Left ventricle myocardium inferior (tissue), 1 donor: ENCODE measurements around the gene CDON. TPM values are rescaled to one million over a fixed set of nuclear protein-coding genes. Genes with fewer than 3 reads are reported as not detected.
"Not testable (repeated sequence)": the region's sequence is repeated elsewhere in the genome, so short reads cannot be mapped to it uniquely, and the experiment has no call there.

Experiments
- DNase-seq: peaks from one replicate; pipeline ENCODE4 v3.0.0-alpha.2; 2020
- H3K27ac ChIP-seq: fragments of 200-600 bp; replicated peaks from 2 replicates; pipeline ENCODE4 v1.8.0; 2021
- H3K27me3 ChIP-seq: fragments of 200-600 bp; 2 replicates; pipeline ENCODE4 v1.8.0; 2021; ENCODE audit warnings: low read depth
- H3K36me3 ChIP-seq: fragments of 200-600 bp; 2 replicates; pipeline ENCODE4 v1.8.0; 2021
- H3K4me1 ChIP-seq: fragments of 200-600 bp; 2 replicates; pipeline ENCODE4 v1.8.0; 2021
- H3K4me3 ChIP-seq: fragments of 200-600 bp; 2 replicates; pipeline ENCODE4 v1.8.0; 2021; ENCODE audit warnings: mild to moderate bottlenecking, moderate library complexity
- H3K9me3 ChIP-seq: fragments of 200-600 bp; replicated peaks from 2 replicates; pipeline ENCODE4 v1.8.0; 2021
- CTCF ChIP-seq: fragments of 200-600 bp; IDR thresholded peaks from 2 replicates; pipeline ENCODE4 v1.8.0; 2021; ENCODE audit warnings: antibody characterized with exemption, mild to moderate bottlenecking, borderline replicate concordance
- intact Hi-C: fragments of 100-400 bp; cut with micrococcal nuclease; formaldehyde crosslinking; loops from one replicate; pipeline ENCODE4 v1.11.0; 2022
- total RNA-seq: library from RNA; stranded (reverse); fragmentation: NEBNext Ultra II Directional; extraction: Animal tissue kit (Norgen Biotek cat#: 25700); gene quantifications from one replicate; pipeline ENCODE4 v1.2.1, GENCODE V29; 2021
- donor health status: DM: no; HTN: yes; CAD: no; lungs with severe emphysema.

Gene CDON
- total RNA-seq, 1 donor from 2014 or later: 9.9 TPM

GRCh38 chr11:125921042-125921441 lies 141.6 kb downstream of the CDON start:
- H3K27ac ChIP-seq: no peak overlapping the region
- no peaks in the 10 kb centered on the region for H3K9me3 ChIP-seq
- peaks cover 46% of the 10 kb centered on the region for H3K27me3 ChIP-seq
- no peak for DNase-seq
- no peak overlapping the region for H3K4me3 ChIP-seq
- TF ChIP-seq CTCF: no peak
- intact Hi-C loops: loop anchor here (5.0 kb wide), 1 partner anchor 276 kb away; no protein-coding TSS in a partner anchor
- H3K36me3 ChIP-seq: no peaks in the 10 kb centered on the region
- H3K4me1 ChIP-seq: no peaks in the 10 kb centered on the region

- no peak overlapping the region for H3K4me3 ChIP-seq
- H3K27ac ChIP-seq: no peak overlapping the region
- H3K4me1 ChIP-seq: no peaks in the 10 kb centered on the region
- H3K9me3 ChIP-seq: no peaks in the 10 kb centered on the region
- no peak for DNase-seq
- H3K36me3 ChIP-seq: no peaks in the 10 kb centered on the region
- no peak for TF ChIP-seq CTCF
- H3K27me3 ChIP-seq: peaks cover 64% of the 10 kb centered on the region
- intact Hi-C loops: no loop called here
Observed at GRCh38 chr11:125918140-125918840, 144.4 kb downstream of the CDON start.

GRCh38 chr11:125916683-125917347 lies 145.9 kb downstream of the CDON start:
- DNase-seq: no peak
- no peak for TF ChIP-seq CTCF
- peaks cover 72% of the 10 kb centered on the region for H3K27me3 ChIP-seq
- H3K4me3 ChIP-seq: no peak overlapping the region
- H3K4me1 ChIP-seq: no peaks in the 10 kb centered on the region
- intact Hi-C loops: no loop called here
- no peaks in the 10 kb centered on the region for H3K9me3 ChIP-seq
- no peak overlapping the region for H3K27ac ChIP-seq
- H3K36me3 ChIP-seq: no peaks in the 10 kb centered on the region

- intact Hi-C loops, H3K27ac ChIP-seq, H3K36me3 ChIP-seq, H3K9me3 ChIP-seq, H3K4me3 ChIP-seq, DNase-seq, H3K4me1 ChIP-seq: not testable (repeated sequence)
- H3K27me3 ChIP-seq: peaks cover 73% of the 10 kb centered on the region
Observed at GRCh38 chr11:125914601-125915000, 148.1 kb downstream of the CDON start.

GRCh38 chr11:125910226-125910849 lies 152.3 kb downstream of the CDON start:
- H3K4me3 ChIP-seq: no peak overlapping the region
- intact Hi-C loops: no loop called here
- H3K9me3 ChIP-seq: no peaks in the 10 kb centered on the region
- H3K4me1 ChIP-seq: no peaks in the 10 kb centered on the region
- no peak for TF ChIP-seq CTCF
- H3K36me3 ChIP-seq: no peaks in the 10 kb centered on the region
- DNase-seq: no peak
- peaks cover 59% of the 10 kb centered on the region for H3K27me3 ChIP-seq
- H3K27ac ChIP-seq: no peak overlapping the region

Other genes starting within 250 kb of the CDON start
- not detected for gene PATE4, start 229.6 kb downstream of the CDON start, total RNA-seq
- gene HYLS1, start 175.2 kb downstream of the CDON start, total RNA-seq: 4.5 TPM
- gene PUS3, start 159.7 kb downstream of the CDON start, total RNA-seq: 7.7 TPM
- gene DDX25, start 158.4 kb downstream of the CDON start, total RNA-seq: 0.14 TPM
- gene VSIG10L2, start 116.8 kb downstream of the CDON start, total RNA-seq: 0.08 TPM
- 37.6 TPM for gene RPUSD4, start 148.8 kb upstream of the CDON start, total RNA-seq
- 26.7 TPM for gene FAM118B, start 148.9 kb upstream of the CDON start, total RNA-seq
- 64.2 TPM for gene SRPRA, start 206.0 kb upstream of the CDON start, total RNA-seq
- 27.7 TPM for gene FOXRED1, start 206.3 kb upstream of the CDON start, total RNA-seq
- 6.0 TPM for gene TIRAP, start 220.2 kb upstream of the CDON start, total RNA-seq
- gene DCPS, start 241.2 kb upstream of the CDON start, total RNA-seq: 12.1 TPM